SW480 (cell line): Measurements from ENCODE around the gene KCTD21.

ENCODE experiments used
- DNase-seq: peaks from one replicate; pipeline ENCODE4 v3.0.0-alpha.2; 2016; ENCODE audit warnings: low spot score

KCTD21 gene

GRCh38 chr11:78218707-78219492 lies 30.5 kb upstream of the KCTD21 start:
- no peak for DNase-seq

GRCh38 chr11:78217650-78218541 lies 29.5 kb upstream of the KCTD21 start:
- no peak for DNase-seq

GRCh38 chr11:78216571-78217287 lies 28.3 kb upstream of the KCTD21 start:
- DNase-seq = no peak

- no peak for DNase-seq
These were observed 27.6 kb upstream of the KCTD21 start for GRCh38 chr11:78216021-78216420.

GRCh38 chr11:78214331-78215194 lies 26.1 kb upstream of the KCTD21 start:
- no peak for DNase-seq

GRCh38 chr11:78213526-78214330 lies 25.3 kb upstream of the KCTD21 start:
- DNase-seq = no peak

- no peak for DNase-seq
These were observed 24.4 kb upstream of the KCTD21 start for GRCh38 chr11:78212586-78213371.

GRCh38 chr11:78211565-78211964 lies 23.1 kb upstream of the KCTD21 start:
- DNase-seq = no peak

- no peak for DNase-seq
These were observed 21.7 kb upstream of the KCTD21 start for GRCh38 chr11:78210000-78210608.

- no peak for DNase-seq
These were observed 21.1 kb upstream of the KCTD21 start for GRCh38 chr11:78209478-78209877.

- no peak for DNase-seq
These were observed 20.1 kb upstream of the KCTD21 start for GRCh38 chr11:78208257-78209165.

- no peak for DNase-seq
These were observed 19.3 kb upstream of the KCTD21 start for GRCh38 chr11:78207532-78208256.

- no peak for DNase-seq
These were observed 17.3 kb upstream of the KCTD21 start for GRCh38 chr11:78205691-78206090.

GRCh38 chr11:78205256-78205655 lies 16.8 kb upstream of the KCTD21 start:
- DNase-seq = no peak

- no peak for DNase-seq
These were observed 14.8 kb upstream of the KCTD21 start for GRCh38 chr11:78203184-78203583.

GRCh38 chr11:78202733-78203167 lies 14.3 kb upstream of the KCTD21 start:
- DNase-seq = peak; percentile 46

- DNase-seq = no peak
These were observed 12.8 kb upstream of the KCTD21 start for GRCh38 chr11:78201096-78201818.
